GM12878 (cell line): ENCODE results near the gene ACTN2. TPM values are rescaled to one million over a fixed set of nuclear protein-coding genes. Genes with fewer than 3 reads are reported as not detected.
A peak's percentile ranks its signal among the peaks of the same experiment; 100 is the strongest.

Experiments
- ATAC-seq: fragments of 200-7000 bp; cut with Tn5 transposase; 3 replicates; pipeline ENCODE4 v1.9.1; 2020; ENCODE audit warnings: mild to moderate bottlenecking, moderate library complexity
- BruUV-seq: library from RNA; stranded (reverse); fragments of 400-500 nt; replicated peaks from 2 replicates; lab custom pipeline; 2021; lab: Mats Ljungman, UMichigan
- CTCF ChIA-PET: fragments of 300-600 bp; sonication (Branson Sonifier 250); formaldehyde crosslinking; extraction: SDS; loops from one replicate; lab custom pipeline; 2021; ENCODE audit warnings: inconsistent platforms; lab: Yijun Ruan, JAX
- POLR2A ChIA-PET: fragments of 350-600 bp; formaldehyde crosslinking; extraction: SDS; loops from one replicate; lab custom pipeline; 2021; ENCODE audit warnings: inconsistent platforms; lab: Charles Lee
- RAD21 ChIA-PET: fragments of 300-600 bp; sonication (Branson Sonifier 250); formaldehyde crosslinking; loops from one replicate; lab custom pipeline; 2023; ENCODE audit warnings: antibody characterized with exemption; ENCODE audit not compliant: unreplicated experiment; lab: Charles Lee
- SMC1A ChIA-PET: fragments of 300-600 bp; sonication (Branson Sonifier 250); formaldehyde crosslinking; loops from one replicate; lab custom pipeline; 2023; ENCODE audit not compliant: unreplicated experiment, uncharacterized antibody; lab: Charles Lee
- DNase-seq: peaks from one replicate; pipeline ENCODE4 v3.0.0-alpha.2; 2011; ENCODE audit warnings: low read depth, low spot score
- FAIRE-seq: peaks from 3 replicates; lab custom pipeline; 2011; peaks lifted over from hg19 to GRCh38; lab: Jason Lieb, UNC
- H2AFZ ChIP-seq: 2 replicates; pipeline ENCODE4 v1.6.0; 2011; ENCODE audit warnings: low read depth, low read length, control low read depth; ENCODE audit not compliant: control insufficient read depth
- H3K27ac ChIP-seq: 2 replicates; pipeline ENCODE4 v1.5.1; 2011; ENCODE audit warnings: control low read depth; ENCODE audit not compliant: control insufficient read depth, insufficient read depth
- H3K27me3 ChIP-seq, 2 experiments: replicated peaks in 1 of 2; 2 replicates each; pipeline versions ENCODE4 v1.6.0 to v1.6.1; 2011; ENCODE audit warnings: low read length in 1 of 2; ENCODE audit not compliant: control insufficient read depth in 2 of 2, insufficient read depth in 2 of 2
- H3K36me3 ChIP-seq, 2 experiments: 2 replicates each; pipeline ENCODE4 v1.5.1; 2011; ENCODE audit warnings: low read length in 1 of 2; ENCODE audit not compliant: control insufficient read depth in 2 of 2, insufficient read depth in 2 of 2
- H3K4me1 ChIP-seq: 2 replicates; pipeline ENCODE4 v1.6.1; 2011; ENCODE audit warnings: mild to moderate bottlenecking, low read length, moderate library complexity, mixed read lengths; ENCODE audit not compliant: control insufficient read depth, insufficient read depth
- H3K4me2 ChIP-seq: 2 replicates; pipeline ENCODE4 v1.6.0; 2011; ENCODE audit warnings: control low read depth; ENCODE audit not compliant: control insufficient read depth, insufficient read depth
- H3K4me3 ChIP-seq: fragments of 200-600 bp; sonication (generic); 2 replicates; pipeline ENCODE4 v1.5.1; 2016
- H3K79me2 ChIP-seq: 2 replicates; pipeline ENCODE4 v1.6.0; 2011; ENCODE audit warnings: low read length; ENCODE audit not compliant: control insufficient read depth, insufficient read depth
- H3K9ac ChIP-seq: 2 replicates; pipeline ENCODE4 v1.8.0; 2011; ENCODE audit warnings: low read length, control low read depth, mixed read lengths; ENCODE audit not compliant: control insufficient read depth, insufficient read depth
- H3K9me3 ChIP-seq: replicated peaks from 3 replicates; pipeline ENCODE4 v1.5.1; 2011; ENCODE audit warnings: mild to moderate bottlenecking, low read length; ENCODE audit not compliant: control insufficient read depth, insufficient read depth
- H4K20me1 ChIP-seq: 2 replicates; pipeline ENCODE4 v1.6.0; 2011; ENCODE audit not compliant: control insufficient read depth, insufficient read depth
- CBX3 ChIP-seq: fragments of 200-600 bp; sonication (generic); IDR thresholded peaks from 2 replicates; pipeline ENCODE4 v1.6.1; 2016; ENCODE audit warnings: low read depth, borderline replicate concordance
- MEF2B ChIP-seq: fragments of 450-650 bp; IDR thresholded peaks from 2 replicates; pipeline ENCODE4 v1.6.1; 2018; ENCODE audit warnings: mild to moderate bottlenecking, moderate library complexity; ENCODE audit not compliant: partially characterized antibody, poor library complexity, severe bottlenecking
- PAX8 ChIP-seq: fragments of 450-650 bp; IDR thresholded peaks from 2 replicates; pipeline ENCODE4 v1.6.1; 2017; ENCODE audit warnings: mild to moderate bottlenecking, moderate library complexity
- RCOR1 ChIP-seq: conservative IDR thresholded peaks from 2 replicates; pipeline ENCODE4 v1.6.1; 2012; ENCODE audit warnings: low read depth, low read length, improper control_type of control experiment
- RELA ChIP-seq: fragments of 450-650 bp; IDR thresholded peaks from 2 replicates; pipeline ENCODE4 v1.8.0; 2014; ENCODE audit warnings: borderline replicate concordance; ENCODE audit not compliant: partially characterized antibody
- TCF7 ChIP-seq: IDR thresholded peaks from 2 replicates; pipeline ENCODE4 v1.6.1; 2014; ENCODE audit warnings: antibody characterized with exemption, borderline replicate concordance
- WGBS: methylation state at CpG from one replicate; pipeline ENCODE4 v1.1.6; 2016; ENCODE audit warnings: low lambda C conversion rate; ENCODE audit not compliant: insufficient replicate concordance, insufficient coverage; ENCODE audit errors: missing lambda C conversion rate; 5-methylcytosine and 5-hydroxymethylcytosine counted together
- in situ Hi-C: fragments of 300-500 bp; cut with MboI; formaldehyde crosslinking; loops from 9 replicates; pipeline ENCODE4 v1.14.3; 2018; ENCODE audit warnings: mixed read lengths
- intact Hi-C: fragments of 100-400 bp; cut with micrococcal nuclease; formaldehyde crosslinking; loops from one replicate; pipeline ENCODE4 v1.14.2; 2022; ENCODE audit not compliant: unreplicated experiment
- polyA plus RNA-seq, 11 experiments: library from polyadenylated mRNA; depleted of rRNA in 4 of 11; unstranded in 6 of 11; stranded (reverse) in 5 of 11; fragments of >200 nt; fragmentation: Nextera tagmentation in 4 of 11; fragmentation: Illumina TruSeq in 1 of 11; extraction: Ambion mirVana in 4 of 11; extraction: Trizol in 1 of 11; gene quantifications; 1 replicate in 1 of 11; 2 replicates in 10 of 11; pipeline versions ENCODE4 v1.2.1 to v1.2.3, GENCODE V29; 2011 to 2016; ENCODE audit warnings: inconsistent platforms in 2 of 11, missing spikeins in 2 of 11, low read depth in 1 of 11
- total RNA-seq, 4 experiments: library from RNA; depleted of rRNA in 3 of 4; stranded (reverse); fragments of >200 nt in 3 of 4; fragmentation: Illumina TruSeq in 1 of 4; extraction: Trizol in 1 of 4; gene quantifications; 2 replicates each; pipeline versions ENCODE4 v1.2.1 to v1.2.3, GENCODE V29; 2013 to 2021
- TF ChIP-seq, protein P1 (sequence below): fragments of 450-650 bp; IDR thresholded peaks from 2 replicates; pipeline ENCODE4 v1.6.1; 2017; ENCODE audit warnings: antibody characterized with exemption, mild to moderate bottlenecking, moderate library complexity
- TF ChIP-seq, protein P2 (sequence below): IDR thresholded peaks from 2 replicates; pipeline ENCODE4 v1.6.1; 2011; ENCODE audit warnings: low read depth, mild to moderate bottlenecking, low read length, moderate library complexity, borderline replicate concordance; ENCODE audit errors: extremely low read depth
- TF ChIP-seq, protein P3 (sequence below): fragments of 450-650 bp; IDR thresholded peaks from 2 replicates; pipeline ENCODE4 v1.6.1; 2017; ENCODE audit warnings: borderline replicate concordance
- TF ChIP-seq, protein P4 (sequence below): IDR thresholded peaks from 2 replicates; pipeline ENCODE4 v1.6.1; 2012; ENCODE audit warnings: mild to moderate bottlenecking, low read depth, low read length
- TF ChIP-seq, protein P5 (sequence below): fragments of 150-350 bp; IDR thresholded peaks from 2 replicates; pipeline ENCODE4 v1.6.1; 2014; ENCODE audit warnings: mild to moderate bottlenecking, low read depth, low read length

ACTN2 gene
- total and polyA plus RNA-seq, 10 of the 15 experiments (the other 5 are each of a cell fraction or from before 2014, with no cell fraction given): 0.10 TPM; not detected in 9

DNA sequence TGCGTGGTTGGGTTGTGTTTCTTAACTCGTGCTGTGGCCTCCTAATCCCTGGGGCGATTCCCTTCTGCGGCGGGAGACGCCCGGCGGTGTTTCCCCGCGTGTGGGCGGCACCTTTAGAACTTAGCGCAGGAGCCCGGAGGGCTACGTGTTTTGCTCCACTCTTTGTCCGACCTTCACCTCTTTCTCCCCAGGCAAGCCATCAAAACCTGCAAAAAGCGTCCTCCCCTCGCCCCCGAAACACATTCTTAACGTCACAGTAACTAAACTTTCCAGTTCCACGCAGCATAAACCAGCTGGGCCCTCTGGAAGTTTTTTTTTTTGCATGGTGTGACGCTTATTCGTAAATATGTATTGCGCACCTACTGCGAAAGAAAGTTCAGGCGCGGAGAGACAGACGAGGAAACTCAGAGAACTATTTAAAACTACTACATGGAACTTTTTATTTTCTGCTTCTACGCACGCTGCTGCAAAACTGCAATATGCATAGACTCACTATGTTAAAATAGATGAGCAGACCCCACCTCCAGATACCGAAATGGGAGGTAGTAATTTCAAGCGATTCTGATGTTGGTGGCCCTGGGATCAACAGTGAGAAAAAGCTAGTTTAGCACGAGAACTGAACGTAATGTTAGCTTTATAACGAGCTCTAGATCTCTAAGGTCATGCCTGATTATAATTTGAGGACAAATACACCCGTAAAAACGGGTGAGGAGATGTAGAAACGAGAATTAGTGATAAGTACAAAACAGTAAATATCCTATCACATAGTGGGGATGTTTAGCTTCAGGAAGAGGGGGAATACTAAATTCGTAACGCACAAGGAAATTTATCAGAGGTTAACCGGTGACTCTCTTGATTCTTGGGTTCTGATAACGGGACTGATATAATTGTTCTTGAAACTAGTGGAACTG lies 109.7 kb downstream of the ACTN2 start:
- Histone ChIP-seq H3K36me3 (no peaks in the 10 kb centered on the region), H4K20me1 (no peaks in the 10 kb centered on the region; the same call in 1 of the 2 replicates), H3K79me2 (peaks cover 53% of the 10 kb centered on the region), H3K4me1 (peaks cover 7% of the 10 kb centered on the region), H3K9me3 (no peaks in the 10 kb centered on the region), H3K9ac (peak overlapping the region; percentile 95), H3K27ac (peak overlapping the region; percentile 95), H2AFZ (peak overlapping the region; percentile 97), H3K4me3 (peak overlapping the region; percentile 97), H3K27me3 (no peaks in the 10 kb centered on the region), H3K4me2 (peak overlapping the region; percentile 89)
- BruUV-seq: TSS peak; percentile 70
- ChIA-PET CTCF (interaction anchor here (0.8 to 1.4 kb wide), 3 partner anchors 10 to 36 kb away, joined by 3 to 4 read pairs (median 4); no protein-coding TSS in a partner anchor), POLR2A (interaction anchor here (1.0 to 1.8 kb wide), 2 partner anchors 9 to 515 kb away, joined by 4 to 5 read pairs; no protein-coding TSS in a partner anchor), SMC1A (interaction anchor here (1.4 kb wide), 1 partner anchor 10 kb away, joined by 5 read pairs; no protein-coding TSS in a partner anchor), RAD21 (interaction anchor here (1.0 kb wide), 1 partner anchor 191 kb away, joined by 3 read pairs; the partner anchor contains the start of gene HEATR1)
- FAIRE-seq (no peak), DNase-seq (peak; percentile 15), ATAC-seq (peak; percentile 59)
- WGBS: under 1% methylated on average over 40 of the region's 41 CpGs
- in situ Hi-C loops: no loop called here
- intact Hi-C loops: loop anchor here (1.0 kb wide), 1 partner anchor 192 kb away; the partner anchor contains the start of gene HEATR1
- TF ChIP-seq, protein P1, sequence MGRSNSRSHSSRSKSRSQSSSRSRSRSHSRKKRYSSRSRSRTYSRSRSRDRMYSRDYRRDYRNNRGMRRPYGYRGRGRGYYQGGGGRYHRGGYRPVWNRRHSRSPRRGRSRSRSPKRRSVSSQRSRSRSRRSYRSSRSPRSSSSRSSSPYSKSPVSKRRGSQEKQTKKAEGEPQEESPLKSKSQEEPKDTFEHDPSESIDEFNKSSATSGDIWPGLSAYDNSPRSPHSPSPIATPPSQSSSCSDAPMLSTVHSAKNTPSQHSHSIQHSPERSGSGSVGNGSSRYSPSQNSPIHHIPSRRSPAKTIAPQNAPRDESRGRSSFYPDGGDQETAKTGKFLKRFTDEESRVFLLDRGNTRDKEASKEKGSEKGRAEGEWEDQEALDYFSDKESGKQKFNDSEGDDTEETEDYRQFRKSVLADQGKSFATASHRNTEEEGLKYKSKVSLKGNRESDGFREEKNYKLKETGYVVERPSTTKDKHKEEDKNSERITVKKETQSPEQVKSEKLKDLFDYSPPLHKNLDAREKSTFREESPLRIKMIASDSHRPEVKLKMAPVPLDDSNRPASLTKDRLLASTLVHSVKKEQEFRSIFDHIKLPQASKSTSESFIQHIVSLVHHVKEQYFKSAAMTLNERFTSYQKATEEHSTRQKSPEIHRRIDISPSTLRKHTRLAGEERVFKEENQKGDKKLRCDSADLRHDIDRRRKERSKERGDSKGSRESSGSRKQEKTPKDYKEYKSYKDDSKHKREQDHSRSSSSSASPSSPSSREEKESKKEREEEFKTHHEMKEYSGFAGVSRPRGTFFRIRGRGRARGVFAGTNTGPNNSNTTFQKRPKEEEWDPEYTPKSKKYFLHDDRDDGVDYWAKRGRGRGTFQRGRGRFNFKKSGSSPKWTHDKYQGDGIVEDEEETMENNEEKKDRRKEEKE: no peak
- TF ChIP-seq, protein P2, sequence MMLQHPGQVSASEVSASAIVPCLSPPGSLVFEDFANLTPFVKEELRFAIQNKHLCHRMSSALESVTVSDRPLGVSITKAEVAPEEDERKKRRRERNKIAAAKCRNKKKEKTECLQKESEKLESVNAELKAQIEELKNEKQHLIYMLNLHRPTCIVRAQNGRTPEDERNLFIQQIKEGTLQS: no peak
- TF ChIP-seq, protein P3, sequence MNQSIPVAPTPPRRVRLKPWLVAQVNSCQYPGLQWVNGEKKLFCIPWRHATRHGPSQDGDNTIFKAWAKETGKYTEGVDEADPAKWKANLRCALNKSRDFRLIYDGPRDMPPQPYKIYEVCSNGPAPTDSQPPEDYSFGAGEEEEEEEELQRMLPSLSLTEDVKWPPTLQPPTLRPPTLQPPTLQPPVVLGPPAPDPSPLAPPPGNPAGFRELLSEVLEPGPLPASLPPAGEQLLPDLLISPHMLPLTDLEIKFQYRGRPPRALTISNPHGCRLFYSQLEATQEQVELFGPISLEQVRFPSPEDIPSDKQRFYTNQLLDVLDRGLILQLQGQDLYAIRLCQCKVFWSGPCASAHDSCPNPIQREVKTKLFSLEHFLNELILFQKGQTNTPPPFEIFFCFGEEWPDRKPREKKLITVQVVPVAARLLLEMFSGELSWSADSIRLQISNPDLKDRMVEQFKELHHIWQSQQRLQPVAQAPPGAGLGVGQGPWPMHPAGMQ: no peak
- no peak for TF ChIP-seq PAX8
- TF ChIP-seq CBX3: no peak
- TF ChIP-seq, protein P4, sequence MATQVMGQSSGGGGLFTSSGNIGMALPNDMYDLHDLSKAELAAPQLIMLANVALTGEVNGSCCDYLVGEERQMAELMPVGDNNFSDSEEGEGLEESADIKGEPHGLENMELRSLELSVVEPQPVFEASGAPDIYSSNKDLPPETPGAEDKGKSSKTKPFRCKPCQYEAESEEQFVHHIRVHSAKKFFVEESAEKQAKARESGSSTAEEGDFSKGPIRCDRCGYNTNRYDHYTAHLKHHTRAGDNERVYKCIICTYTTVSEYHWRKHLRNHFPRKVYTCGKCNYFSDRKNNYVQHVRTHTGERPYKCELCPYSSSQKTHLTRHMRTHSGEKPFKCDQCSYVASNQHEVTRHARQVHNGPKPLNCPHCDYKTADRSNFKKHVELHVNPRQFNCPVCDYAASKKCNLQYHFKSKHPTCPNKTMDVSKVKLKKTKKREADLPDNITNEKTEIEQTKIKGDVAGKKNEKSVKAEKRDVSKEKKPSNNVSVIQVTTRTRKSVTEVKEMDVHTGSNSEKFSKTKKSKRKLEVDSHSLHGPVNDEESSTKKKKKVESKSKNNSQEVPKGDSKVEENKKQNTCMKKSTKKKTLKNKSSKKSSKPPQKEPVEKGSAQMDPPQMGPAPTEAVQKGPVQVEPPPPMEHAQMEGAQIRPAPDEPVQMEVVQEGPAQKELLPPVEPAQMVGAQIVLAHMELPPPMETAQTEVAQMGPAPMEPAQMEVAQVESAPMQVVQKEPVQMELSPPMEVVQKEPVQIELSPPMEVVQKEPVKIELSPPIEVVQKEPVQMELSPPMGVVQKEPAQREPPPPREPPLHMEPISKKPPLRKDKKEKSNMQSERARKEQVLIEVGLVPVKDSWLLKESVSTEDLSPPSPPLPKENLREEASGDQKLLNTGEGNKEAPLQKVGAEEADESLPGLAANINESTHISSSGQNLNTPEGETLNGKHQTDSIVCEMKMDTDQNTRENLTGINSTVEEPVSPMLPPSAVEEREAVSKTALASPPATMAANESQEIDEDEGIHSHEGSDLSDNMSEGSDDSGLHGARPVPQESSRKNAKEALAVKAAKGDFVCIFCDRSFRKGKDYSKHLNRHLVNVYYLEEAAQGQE: no peak
- no peak for TF ChIP-seq RELA
- peak; percentile 45 for TF ChIP-seq MEF2B
- TF ChIP-seq, protein P5, sequence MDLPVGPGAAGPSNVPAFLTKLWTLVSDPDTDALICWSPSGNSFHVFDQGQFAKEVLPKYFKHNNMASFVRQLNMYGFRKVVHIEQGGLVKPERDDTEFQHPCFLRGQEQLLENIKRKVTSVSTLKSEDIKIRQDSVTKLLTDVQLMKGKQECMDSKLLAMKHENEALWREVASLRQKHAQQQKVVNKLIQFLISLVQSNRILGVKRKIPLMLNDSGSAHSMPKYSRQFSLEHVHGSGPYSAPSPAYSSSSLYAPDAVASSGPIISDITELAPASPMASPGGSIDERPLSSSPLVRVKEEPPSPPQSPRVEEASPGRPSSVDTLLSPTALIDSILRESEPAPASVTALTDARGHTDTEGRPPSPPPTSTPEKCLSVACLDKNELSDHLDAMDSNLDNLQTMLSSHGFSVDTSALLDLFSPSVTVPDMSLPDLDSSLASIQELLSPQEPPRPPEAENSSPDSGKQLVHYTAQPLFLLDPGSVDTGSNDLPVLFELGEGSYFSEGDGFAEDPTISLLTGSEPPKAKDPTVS: no peak
- TF ChIP-seq TCF7: no peak
- TF ChIP-seq RCOR1: no peak
